Neutrophil (primary cell): Measurements from ENCODE around the gene SUN1.

Experiments
- H3K27ac ChIP-seq: fragments of 200-600 bp; sonication (generic); 2 replicates; pipeline ENCODE4 v1.5.1; 2016; ENCODE audit warnings: mild to moderate bottlenecking, moderate library complexity
- H3K27me3 ChIP-seq: fragments of 200-600 bp; sonication (generic); 2 replicates; pipeline ENCODE4 v1.6.0; 2016; ENCODE audit warnings: mild to moderate bottlenecking
- H3K36me3 ChIP-seq: fragments of 200-600 bp; sonication (generic); 2 replicates; pipeline ENCODE4 v1.5.1; 2017
- H3K4me1 ChIP-seq, 2 experiments: fragments of 200-600 bp in 1 of 2; sonication (generic) in 1 of 2; 1 replicate in 1 of 2; 2 replicates in 1 of 2; pipeline versions ENCODE4 v1.5.1 to v1.6.1; 2013 to 2016; ENCODE audit warnings: low read depth in 1 of 2, low read length in 1 of 2, mild to moderate bottlenecking in 1 of 2, moderate library complexity in 1 of 2; ENCODE audit not compliant: control insufficient read depth in 1 of 2, insufficient read depth in 1 of 2
- H3K4me3 ChIP-seq, 2 experiments: fragments of 200-600 bp in 1 of 2; sonication (generic) in 1 of 2; 1 replicate in 1 of 2; 2 replicates in 1 of 2; pipeline ENCODE4 v1.5.1; 2013 to 2016; ENCODE audit warnings: low read depth in 1 of 2, low read length in 1 of 2, mild to moderate bottlenecking in 1 of 2, moderate library complexity in 1 of 2
- H3K9me3 ChIP-seq: fragments of 200-600 bp; sonication (generic); 2 replicates; pipeline ENCODE4 v1.5.1; 2016
- TF ChIP-seq, protein P1 (sequence below): fragments of 200-600 bp; sonication (generic); IDR thresholded peaks from 2 replicates; pipeline ENCODE4 v1.5.1; 2016; ENCODE audit warnings: antibody characterized with exemption

Gene SUN1

DNA sequence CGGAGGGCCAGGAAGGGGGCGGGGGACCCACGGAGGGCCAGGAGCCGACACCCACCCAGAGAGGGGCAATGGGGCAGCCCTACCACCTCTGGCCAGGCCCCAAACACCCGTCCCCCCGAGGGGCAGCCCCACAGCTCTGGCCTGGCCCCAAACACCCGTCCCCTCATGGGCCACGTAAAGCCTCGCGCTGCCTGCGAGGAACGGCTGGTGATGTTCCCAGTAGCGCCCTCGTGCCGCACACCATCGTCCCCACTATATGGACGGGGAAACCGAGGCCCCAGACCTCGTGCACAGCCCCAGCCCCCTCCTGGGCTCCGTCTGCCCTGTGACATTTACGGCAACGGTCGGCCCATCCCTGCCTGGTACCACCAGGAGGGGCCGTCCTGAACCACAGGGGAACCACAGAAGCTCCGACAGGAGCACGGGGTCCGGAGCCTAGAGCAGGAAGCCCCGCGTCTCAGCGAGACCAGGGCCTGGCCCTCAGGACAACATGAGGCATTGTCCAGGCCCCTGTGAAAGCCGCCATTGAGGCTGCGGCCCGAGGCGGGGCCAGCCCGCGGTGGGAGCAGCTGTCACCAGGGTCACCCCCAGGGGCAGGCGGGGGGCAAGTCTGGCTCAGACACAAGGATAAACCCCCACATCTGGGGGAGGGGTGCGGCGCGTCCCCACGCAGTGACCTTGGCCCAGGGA, 79.7 kb downstream of the SUN1 start:
- H3K27me3 ChIP-seq: peaks cover 12% of the 10 kb centered on the region
- no peak overlapping the region for H3K4me3 ChIP-seq
- H3K27ac ChIP-seq: no peak overlapping the region
- H3K9me3 ChIP-seq: no peaks in the 10 kb centered on the region
- H3K4me1 ChIP-seq: peaks cover 25 to 27% of the 10 kb centered on the region in 2 experiments
- peaks cover 35% of the 10 kb centered on the region for H3K36me3 ChIP-seq
- TF ChIP-seq, protein P1, sequence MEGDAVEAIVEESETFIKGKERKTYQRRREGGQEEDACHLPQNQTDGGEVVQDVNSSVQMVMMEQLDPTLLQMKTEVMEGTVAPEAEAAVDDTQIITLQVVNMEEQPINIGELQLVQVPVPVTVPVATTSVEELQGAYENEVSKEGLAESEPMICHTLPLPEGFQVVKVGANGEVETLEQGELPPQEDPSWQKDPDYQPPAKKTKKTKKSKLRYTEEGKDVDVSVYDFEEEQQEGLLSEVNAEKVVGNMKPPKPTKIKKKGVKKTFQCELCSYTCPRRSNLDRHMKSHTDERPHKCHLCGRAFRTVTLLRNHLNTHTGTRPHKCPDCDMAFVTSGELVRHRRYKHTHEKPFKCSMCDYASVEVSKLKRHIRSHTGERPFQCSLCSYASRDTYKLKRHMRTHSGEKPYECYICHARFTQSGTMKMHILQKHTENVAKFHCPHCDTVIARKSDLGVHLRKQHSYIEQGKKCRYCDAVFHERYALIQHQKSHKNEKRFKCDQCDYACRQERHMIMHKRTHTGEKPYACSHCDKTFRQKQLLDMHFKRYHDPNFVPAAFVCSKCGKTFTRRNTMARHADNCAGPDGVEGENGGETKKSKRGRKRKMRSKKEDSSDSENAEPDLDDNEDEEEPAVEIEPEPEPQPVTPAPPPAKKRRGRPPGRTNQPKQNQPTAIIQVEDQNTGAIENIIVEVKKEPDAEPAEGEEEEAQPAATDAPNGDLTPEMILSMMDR: no peak

- Histone ChIP-seq H3K27me3 (peaks cover 5% of the 10 kb centered on the region), H3K4me3 (no peak overlapping the region), H3K9me3 (no peaks in the 10 kb centered on the region), H3K27ac (no peak overlapping the region), H3K4me1 (peaks cover 19 to 20% of the 10 kb centered on the region in 2 experiments), H3K36me3 (peaks cover 31% of the 10 kb centered on the region)
- TF ChIP-seq, protein P1: no peak
These were observed 81.7 kb downstream of the SUN1 start for GRCh38 chr7:913736-914520.

DNA sequence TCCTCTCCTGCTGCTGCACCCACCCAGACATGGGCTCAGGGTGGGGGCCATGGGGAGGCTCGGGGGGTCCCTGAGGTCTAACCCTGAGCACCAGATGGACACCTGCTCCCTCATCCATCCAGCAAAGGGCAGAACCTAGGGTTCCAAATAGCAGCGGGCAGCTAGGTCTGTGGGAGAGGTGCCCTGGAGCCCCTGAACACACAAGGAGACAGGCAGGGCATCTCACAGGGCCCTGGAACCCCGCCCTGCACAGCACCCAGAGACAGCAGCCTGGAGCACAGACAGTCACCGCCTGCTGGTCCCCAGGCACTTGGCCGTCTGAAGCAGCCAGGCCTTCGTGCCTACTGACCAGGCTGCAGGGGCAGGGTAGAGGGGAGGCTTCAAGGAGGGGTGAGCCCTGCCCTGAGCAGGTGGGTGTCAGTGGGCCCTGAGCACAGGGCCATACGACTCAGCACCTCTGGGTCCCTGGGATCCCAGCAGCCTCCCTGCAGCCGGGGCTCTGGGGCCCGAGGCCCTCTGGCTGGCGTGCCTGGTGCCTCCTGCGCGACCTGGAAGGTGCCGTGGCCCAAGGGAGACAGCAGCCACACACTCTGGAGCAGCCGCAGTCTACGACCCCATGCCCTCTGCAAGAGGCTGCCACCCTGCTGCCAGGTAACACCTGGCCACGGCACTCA, 82.4 kb downstream of the SUN1 start:
- Histone ChIP-seq H3K27me3 (peaks cover under 1% of the 10 kb centered on the region), H3K9me3 (no peaks in the 10 kb centered on the region), H3K4me1 (peaks cover 15% of the 10 kb centered on the region in 2 experiments), H3K36me3 (peaks cover 36% of the 10 kb centered on the region), H3K27ac (no peak overlapping the region), H3K4me3 (no peak overlapping the region)
- TF ChIP-seq, protein P1: no peak

- no peak overlapping the region for H3K4me3 ChIP-seq
- H3K4me1 ChIP-seq: peaks cover 6% of the 10 kb centered on the region in 2 experiments
- H3K27ac ChIP-seq: no peak overlapping the region
- peaks cover 41% of the 10 kb centered on the region for H3K36me3 ChIP-seq
- H3K9me3 ChIP-seq: no peaks in the 10 kb centered on the region
- no peaks in the 10 kb centered on the region for H3K27me3 ChIP-seq
- TF ChIP-seq, protein P1: no peak
These were observed 83.3 kb downstream of the SUN1 start for GRCh38 chr7:915291-916218.
